Peyer's patch (tissue), 4 donors: Measurements from ENCODE around the gene EXOC3.

Source experiments
- CTCF ChIP-seq, 6 experiments: fragments of 450-650 bp in 4 of 6; fragments of 200-600 bp in 2 of 6; sonication (generic) in 1 of 6; IDR thresholded peaks; one replicate each; pipeline ENCODE4 v1.5.1; 2017 to 2019; ENCODE audit warnings: antibody characterized with exemption in 6 of 6, mild to moderate bottlenecking in 3 of 6, moderate library complexity in 1 of 6
- POLR2A ChIP-seq, 2 donors: fragments of 450-650 bp; IDR thresholded peaks; one replicate each; pipeline ENCODE4 v1.5.1; 2017; ENCODE audit warnings: antibody characterized with exemption in 2 of 2, mild to moderate bottlenecking in 2 of 2, moderate library complexity in 2 of 2

GRCh38 chr5:415928-416635 lies 26.9 kb upstream of the EXOC3 start:
- TF ChIP-seq POLR2A (IDR thresholded peaks at IDR 0.05) (no peak), CTCF (IDR thresholded peaks at IDR 0.05) (no peak)
